Suprapubic skin (tissue), 4 donors: ENCODE data around the gene RPH3AL. TPM values are rescaled to one million over a fixed set of nuclear protein-coding genes. Genes with fewer than 3 reads are reported as not detected.

ENCODE experiments used
- DNase-seq, 2 donors: peaks; one replicate each; pipeline ENCODE4 v3.0.0-alpha.2; 2019; ENCODE audit warnings: low spot score in 2 of 2
- H3K27ac ChIP-seq: fragments of 200-600 bp; sonication (generic); one replicate; pipeline ENCODE4 v1.5.1; 2019
- H3K27me3 ChIP-seq: fragments of 200-600 bp; sonication (generic); one replicate; pipeline ENCODE4 v1.5.1; 2019
- H3K36me3 ChIP-seq: fragments of 200-600 bp; sonication (generic); one replicate; pipeline ENCODE4 v1.5.1; 2019
- H3K4me1 ChIP-seq: fragments of 200-600 bp; sonication (generic); one replicate; pipeline ENCODE4 v1.5.1; 2019
- H3K4me3 ChIP-seq: fragments of 200-600 bp; sonication (generic); one replicate; pipeline ENCODE4 v1.5.1; 2019; ENCODE audit warnings: mild to moderate bottlenecking
- H3K9me3 ChIP-seq: fragments of 200-600 bp; sonication (generic); one replicate; pipeline ENCODE4 v1.5.1; 2019
- EP300 ChIP-seq: sonication (generic); formaldehyde crosslinking; IDR thresholded peaks from one replicate; pipeline ENCODE4 v1.6.1; 2017; ENCODE audit warnings: antibody characterized with exemption
- POLR2A ChIP-seq, 2 donors: fragments of 450-650 bp; IDR thresholded peaks; one replicate each; pipeline ENCODE4 v1.6.1; 2017; ENCODE audit warnings: antibody characterized with exemption in 2 of 2, mild to moderate bottlenecking in 2 of 2, moderate library complexity in 2 of 2
- POLR2AphosphoS5 ChIP-seq, 3 donors: sonication (generic); formaldehyde crosslinking; IDR thresholded peaks; one replicate each; pipeline ENCODE4 v1.6.1; 2017; ENCODE audit warnings: antibody characterized with exemption in 3 of 3
- WGBS: methylation state at CpG from one replicate; pipeline ENCODE4 v1.1.5; 2018; 5-methylcytosine and 5-hydroxymethylcytosine counted together
- total RNA-seq, 4 donors: library from RNA; depleted of rRNA; stranded (reverse); fragments of >200 nt; gene quantifications; one replicate each; pipeline ENCODE4 v1.1.0, GENCODE V29; 2016
- TF ChIP-seq, protein P1 (sequence below), 2 donors: fragments of 200-600 bp in 1 of 2; fragments of 450-650 bp in 1 of 2; sonication (generic) in 1 of 2; IDR thresholded peaks; one replicate each; pipeline ENCODE4 v1.5.1; 2016 to 2019; ENCODE audit warnings: antibody characterized with exemption in 2 of 2, mild to moderate bottlenecking in 1 of 2, moderate library complexity in 1 of 2

The RPH3AL gene
- total RNA-seq, 4 donors from 2014 or later: 1.7 to 39.5 (median 10.9) TPM

DNA sequence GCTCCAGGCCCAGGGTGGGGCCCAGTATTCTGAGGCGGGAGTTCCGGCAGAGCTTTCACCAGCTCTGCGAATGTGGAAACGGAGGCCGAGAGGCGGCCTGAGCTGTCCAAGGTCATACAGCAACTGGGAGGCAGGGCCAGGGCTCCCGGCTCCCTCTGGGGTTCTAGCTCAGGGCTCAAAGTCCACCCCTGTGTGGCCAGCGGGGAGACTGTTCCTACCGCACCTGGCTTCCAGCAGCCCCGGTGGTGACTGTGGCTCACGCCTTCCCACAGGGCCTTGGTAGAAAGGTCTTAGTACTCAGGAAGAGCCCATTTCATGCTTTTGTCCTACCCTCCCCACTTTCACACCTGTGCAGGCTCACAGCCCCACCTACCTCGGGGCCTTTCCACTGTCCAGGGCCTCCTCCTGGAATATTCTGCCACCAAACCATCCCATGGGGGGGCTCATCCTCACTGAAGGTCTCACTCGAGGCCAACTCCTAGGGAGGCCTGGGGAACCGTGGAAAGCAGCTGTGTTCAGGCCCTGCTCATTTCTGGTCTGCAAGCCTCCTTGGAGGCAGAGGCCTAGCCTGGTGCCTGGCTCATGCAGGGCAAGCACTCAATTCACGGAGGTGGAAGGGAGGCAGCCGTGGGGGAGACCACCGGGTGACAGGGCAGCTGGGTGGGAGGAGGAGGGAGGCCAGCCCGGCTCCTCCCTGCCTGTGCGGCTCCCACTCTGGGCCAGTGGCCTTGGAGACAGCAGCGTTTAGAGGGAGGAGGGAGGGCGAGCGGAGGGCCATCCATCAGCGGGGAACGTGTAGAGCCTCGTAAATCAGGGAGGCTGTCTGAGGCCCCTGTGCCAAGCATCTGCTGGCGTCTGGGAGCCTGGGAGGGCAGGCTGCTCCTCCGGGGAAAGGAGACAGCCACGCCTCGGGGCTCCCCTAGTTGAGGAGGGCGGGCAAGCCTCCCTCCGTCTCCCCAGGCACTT lies 158.5 kb downstream of the RPH3AL start:
- Histone ChIP-seq H3K27ac (no peak overlapping the region), H3K9me3 (no peaks in the 10 kb centered on the region), H3K4me3 (no peak overlapping the region), H3K36me3 (no peaks in the 10 kb centered on the region), H3K4me1 (no peaks in the 10 kb centered on the region), H3K27me3 (peaks cover 24% of the 10 kb centered on the region)
- TF ChIP-seq EP300 (no peak), POLR2A (IDR thresholded peaks at IDR 0.05) (no peak), POLR2AphosphoS5 (IDR thresholded peaks at IDR 0.05) (no peak)
- TF ChIP-seq, protein P1, sequence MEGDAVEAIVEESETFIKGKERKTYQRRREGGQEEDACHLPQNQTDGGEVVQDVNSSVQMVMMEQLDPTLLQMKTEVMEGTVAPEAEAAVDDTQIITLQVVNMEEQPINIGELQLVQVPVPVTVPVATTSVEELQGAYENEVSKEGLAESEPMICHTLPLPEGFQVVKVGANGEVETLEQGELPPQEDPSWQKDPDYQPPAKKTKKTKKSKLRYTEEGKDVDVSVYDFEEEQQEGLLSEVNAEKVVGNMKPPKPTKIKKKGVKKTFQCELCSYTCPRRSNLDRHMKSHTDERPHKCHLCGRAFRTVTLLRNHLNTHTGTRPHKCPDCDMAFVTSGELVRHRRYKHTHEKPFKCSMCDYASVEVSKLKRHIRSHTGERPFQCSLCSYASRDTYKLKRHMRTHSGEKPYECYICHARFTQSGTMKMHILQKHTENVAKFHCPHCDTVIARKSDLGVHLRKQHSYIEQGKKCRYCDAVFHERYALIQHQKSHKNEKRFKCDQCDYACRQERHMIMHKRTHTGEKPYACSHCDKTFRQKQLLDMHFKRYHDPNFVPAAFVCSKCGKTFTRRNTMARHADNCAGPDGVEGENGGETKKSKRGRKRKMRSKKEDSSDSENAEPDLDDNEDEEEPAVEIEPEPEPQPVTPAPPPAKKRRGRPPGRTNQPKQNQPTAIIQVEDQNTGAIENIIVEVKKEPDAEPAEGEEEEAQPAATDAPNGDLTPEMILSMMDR (IDR thresholded peaks at IDR 0.05): no peak
- WGBS: 54% methylated on average over 20 of the region's 31 CpGs
- DNase-seq: no peak

DNA sequence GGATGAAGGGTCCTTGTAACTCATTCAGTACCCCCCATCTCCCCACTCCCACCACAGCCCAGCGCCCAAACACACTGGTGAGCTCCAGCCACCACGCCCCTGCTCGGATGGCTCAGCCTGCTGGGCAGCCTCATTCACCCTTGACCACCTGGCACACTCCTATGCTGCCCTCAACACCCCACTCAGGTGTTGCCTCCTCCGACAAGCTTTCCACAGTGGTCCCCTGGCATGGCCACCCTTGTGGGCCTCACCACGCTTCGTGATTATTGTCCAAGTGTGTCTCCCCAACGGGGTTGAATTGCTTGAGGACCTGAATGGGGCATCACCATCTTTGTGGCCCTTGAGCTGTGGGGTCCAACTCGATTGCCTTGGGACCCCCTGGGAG lies 159.2 kb downstream of the RPH3AL start:
- no peaks in the 10 kb centered on the region for H3K9me3 ChIP-seq
- H3K4me3 ChIP-seq: no peak overlapping the region
- no peaks in the 10 kb centered on the region for H3K4me1 ChIP-seq
- DNase-seq: no peak
- no peak overlapping the region for H3K27ac ChIP-seq
- peaks cover 24% of the 10 kb centered on the region for H3K27me3 ChIP-seq
- no peak for TF ChIP-seq POLR2A (IDR thresholded peaks at IDR 0.05)
- TF ChIP-seq, protein P1 (IDR thresholded peaks at IDR 0.05): no peak
- no peak for TF ChIP-seq POLR2AphosphoS5 (IDR thresholded peaks at IDR 0.05)
- TF ChIP-seq EP300: no peak
- 88% methylated on average over 5 of the region's 8 CpGs for whole genome bisulfite sequencing
- no peaks in the 10 kb centered on the region for H3K36me3 ChIP-seq

DNA sequence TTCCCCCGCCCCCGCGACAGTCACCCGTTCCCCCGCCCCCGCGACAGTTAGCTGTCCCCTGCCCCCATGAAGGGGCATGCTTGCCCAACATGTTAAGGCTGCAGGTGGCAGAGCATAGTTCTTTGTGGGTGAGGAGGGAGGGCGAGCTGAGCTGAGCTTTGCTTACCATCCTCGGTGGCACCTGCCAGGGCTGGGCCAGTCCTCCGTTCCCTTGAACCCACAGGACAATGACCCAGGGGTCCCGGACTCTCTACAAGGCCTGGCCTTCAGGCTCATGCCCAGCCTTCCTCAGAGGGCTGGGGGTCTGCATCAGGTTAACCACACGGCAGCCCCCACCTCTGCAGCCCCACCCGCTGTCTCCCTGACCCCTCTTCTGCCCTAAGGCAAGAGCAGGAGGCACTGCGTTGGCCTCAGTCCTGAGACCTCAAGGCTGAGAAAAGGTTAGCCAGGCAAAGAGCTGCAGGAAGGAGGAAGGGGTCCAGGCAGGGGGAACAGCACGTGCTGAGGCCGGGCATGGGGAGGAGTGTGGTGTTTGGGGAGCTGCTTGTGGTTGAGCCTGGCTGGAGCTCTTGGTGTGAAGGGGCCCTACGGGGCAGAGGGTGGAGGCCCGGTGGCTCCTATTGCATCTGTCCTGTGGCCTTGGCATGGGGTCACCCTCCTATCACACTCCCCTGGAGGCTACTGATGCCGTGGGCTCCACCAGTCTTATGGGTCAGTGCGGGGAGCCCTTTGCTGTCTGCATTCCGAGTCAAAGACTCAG lies 159.8 kb downstream of the RPH3AL start:
- WGBS: 88% methylated on average over 11 of the region's 21 CpGs
- Histone ChIP-seq H3K9me3 (no peaks in the 10 kb centered on the region), H3K27me3 (peaks cover 21% of the 10 kb centered on the region), H3K27ac (no peak overlapping the region), H3K4me3 (no peak overlapping the region), H3K36me3 (no peaks in the 10 kb centered on the region), H3K4me1 (no peaks in the 10 kb centered on the region)
- DNase-seq: no peak
- TF ChIP-seq, protein P1 (IDR thresholded peaks at IDR 0.05): no peak
- no peak for TF ChIP-seq POLR2AphosphoS5 (IDR thresholded peaks at IDR 0.05)
- TF ChIP-seq POLR2A (IDR thresholded peaks at IDR 0.05): no peak
- TF ChIP-seq EP300: no peak

DNA sequence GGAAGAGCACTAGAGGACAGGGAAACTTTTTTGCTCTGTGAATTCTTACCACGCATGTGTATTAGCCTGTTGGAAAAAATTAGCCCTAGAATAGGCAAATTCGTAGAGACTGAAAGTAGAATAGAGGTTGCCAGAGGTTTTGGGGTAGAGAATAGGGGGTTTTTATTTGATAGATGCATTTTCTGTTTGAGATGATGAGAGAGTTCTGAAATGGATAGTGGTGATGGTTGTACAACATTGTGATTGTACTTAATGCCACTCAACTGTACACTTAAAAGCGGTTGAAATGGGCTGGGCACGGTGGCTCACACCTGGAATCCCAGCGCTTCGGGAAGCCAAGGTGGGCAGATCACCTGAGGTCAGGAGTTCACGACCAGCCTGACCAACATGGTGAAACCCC lies 163.2 kb downstream of the RPH3AL start:
- no peaks in the 10 kb centered on the region for H3K4me1 ChIP-seq
- H3K27me3 ChIP-seq: peaks cover 5% of the 10 kb centered on the region
- H3K4me3 ChIP-seq: no peak overlapping the region
- TF ChIP-seq, protein P1 (IDR thresholded peaks at IDR 0.05): no peak
- no peak for TF ChIP-seq POLR2A (IDR thresholded peaks at IDR 0.05)
- TF ChIP-seq EP300: no peak
- TF ChIP-seq POLR2AphosphoS5 (IDR thresholded peaks at IDR 0.05): no peak
- no peak for DNase-seq
- 81% methylated on average over 7 of the region's 7 CpGs for WGBS
- H3K9me3 ChIP-seq: no peaks in the 10 kb centered on the region
- H3K27ac ChIP-seq: no peak overlapping the region
- no peaks in the 10 kb centered on the region for H3K36me3 ChIP-seq

DNA sequence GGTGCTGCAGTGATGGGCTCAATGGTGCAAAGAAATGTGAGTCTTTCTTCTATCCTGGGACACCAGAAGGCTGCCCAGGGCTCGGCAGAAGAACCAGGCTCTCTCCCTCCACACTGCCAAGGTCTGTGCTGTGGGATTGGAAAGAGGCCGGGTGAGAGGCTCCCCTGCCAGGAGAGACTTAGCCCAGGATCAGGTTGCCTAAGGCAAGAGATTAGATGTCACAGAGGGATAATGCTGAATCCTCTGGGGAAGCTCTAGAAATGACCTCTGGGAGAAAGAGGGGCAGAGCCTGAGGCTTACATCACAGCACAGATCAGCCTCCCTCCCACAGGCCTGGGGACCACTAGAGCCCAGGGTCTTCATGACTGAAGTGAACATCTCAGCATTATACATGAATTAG lies 165.5 kb downstream of the RPH3AL start:
- peaks cover 16% of the 10 kb centered on the region for H3K27me3 ChIP-seq
- no peak overlapping the region for H3K4me3 ChIP-seq
- peaks cover 4% of the 10 kb centered on the region for H3K4me1 ChIP-seq
- no peak for DNase-seq
- no peak overlapping the region for H3K27ac ChIP-seq
- no peaks in the 10 kb centered on the region for H3K9me3 ChIP-seq
- H3K36me3 ChIP-seq: no peaks in the 10 kb centered on the region
- WGBS: 81% methylated on average over 2 of the region's 2 CpGs
- no peak for TF ChIP-seq POLR2AphosphoS5 (IDR thresholded peaks at IDR 0.05)
